Neutrophil (primary cell): ENCODE measurements around the gene TMC1.

Experiments
- H3K27ac ChIP-seq: fragments of 200-600 bp; sonication (generic); 2 replicates; pipeline ENCODE4 v1.5.1; 2016; ENCODE audit warnings: mild to moderate bottlenecking, moderate library complexity
- H3K27me3 ChIP-seq: fragments of 200-600 bp; sonication (generic); 2 replicates; pipeline ENCODE4 v1.6.0; 2016; ENCODE audit warnings: mild to moderate bottlenecking
- H3K36me3 ChIP-seq: fragments of 200-600 bp; sonication (generic); 2 replicates; pipeline ENCODE4 v1.5.1; 2017
- H3K4me1 ChIP-seq, 2 experiments: fragments of 200-600 bp in 1 of 2; sonication (generic) in 1 of 2; 1 replicate in 1 of 2; 2 replicates in 1 of 2; pipeline versions ENCODE4 v1.5.1 to v1.6.1; 2013 to 2016; ENCODE audit warnings: low read depth in 1 of 2, low read length in 1 of 2, mild to moderate bottlenecking in 1 of 2, moderate library complexity in 1 of 2; ENCODE audit not compliant: control insufficient read depth in 1 of 2, insufficient read depth in 1 of 2
- H3K4me3 ChIP-seq, 2 experiments: fragments of 200-600 bp in 1 of 2; sonication (generic) in 1 of 2; 1 replicate in 1 of 2; 2 replicates in 1 of 2; pipeline ENCODE4 v1.5.1; 2013 to 2016; ENCODE audit warnings: low read depth in 1 of 2, low read length in 1 of 2, mild to moderate bottlenecking in 1 of 2, moderate library complexity in 1 of 2
- H3K9me3 ChIP-seq: fragments of 200-600 bp; sonication (generic); 2 replicates; pipeline ENCODE4 v1.5.1; 2016
- TF ChIP-seq, protein P1 (sequence below): fragments of 200-600 bp; sonication (generic); IDR thresholded peaks from 2 replicates; pipeline ENCODE4 v1.5.1; 2016; ENCODE audit warnings: antibody characterized with exemption

The TMC1 gene

DNA sequence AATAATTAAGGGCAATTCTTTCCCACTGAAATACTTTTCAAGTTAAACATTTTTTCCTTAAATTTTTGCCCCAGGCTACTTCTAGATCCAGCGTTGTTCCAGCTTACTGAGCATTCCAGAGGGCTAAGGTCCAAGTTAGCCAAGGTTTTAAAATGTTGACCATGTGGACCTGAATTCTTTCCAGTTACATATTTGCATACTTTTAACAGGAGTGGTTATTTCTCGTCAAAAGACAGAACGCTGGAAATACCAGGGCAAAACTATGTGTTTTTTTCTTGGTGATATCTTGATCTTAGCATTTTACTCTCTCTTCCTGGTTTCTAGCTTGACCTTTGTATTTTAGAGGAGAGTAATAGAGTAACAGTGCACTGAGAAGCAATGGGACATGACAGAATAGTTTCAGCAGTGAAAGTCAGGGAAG, 32.8 kb downstream of the TMC1 start:
- no peak overlapping the region for H3K4me3 ChIP-seq

DNA sequence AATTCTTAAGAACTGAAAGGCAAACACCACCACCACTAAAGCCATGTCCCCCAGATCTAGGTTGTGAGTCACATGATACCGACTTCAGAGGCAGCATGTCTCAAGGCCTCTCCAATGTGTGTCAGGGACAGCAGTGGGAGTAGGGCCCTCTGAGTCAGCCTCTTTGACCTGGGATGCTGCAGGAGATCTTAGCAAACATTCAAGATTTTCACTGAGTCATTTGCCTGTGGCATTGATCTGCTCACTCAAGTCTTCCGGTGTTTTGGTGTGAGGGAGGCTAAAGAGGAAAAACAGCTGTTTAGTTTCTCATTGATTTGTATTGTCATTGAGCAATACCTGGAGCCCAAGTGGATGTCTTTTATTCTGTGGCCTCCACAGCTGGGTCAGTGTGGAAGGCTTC, 36.1 kb downstream of the TMC1 start:
- H3K4me3 ChIP-seq = no peak overlapping the region
- H3K4me1 ChIP-seq = no peaks in the 10 kb centered on the region
- no peaks in the 10 kb centered on the region for H3K27me3 ChIP-seq
- H3K36me3 ChIP-seq = no peaks in the 10 kb centered on the region
- no peak overlapping the region for H3K27ac ChIP-seq
- H3K9me3 ChIP-seq = no peaks in the 10 kb centered on the region
- TF ChIP-seq, protein P1, sequence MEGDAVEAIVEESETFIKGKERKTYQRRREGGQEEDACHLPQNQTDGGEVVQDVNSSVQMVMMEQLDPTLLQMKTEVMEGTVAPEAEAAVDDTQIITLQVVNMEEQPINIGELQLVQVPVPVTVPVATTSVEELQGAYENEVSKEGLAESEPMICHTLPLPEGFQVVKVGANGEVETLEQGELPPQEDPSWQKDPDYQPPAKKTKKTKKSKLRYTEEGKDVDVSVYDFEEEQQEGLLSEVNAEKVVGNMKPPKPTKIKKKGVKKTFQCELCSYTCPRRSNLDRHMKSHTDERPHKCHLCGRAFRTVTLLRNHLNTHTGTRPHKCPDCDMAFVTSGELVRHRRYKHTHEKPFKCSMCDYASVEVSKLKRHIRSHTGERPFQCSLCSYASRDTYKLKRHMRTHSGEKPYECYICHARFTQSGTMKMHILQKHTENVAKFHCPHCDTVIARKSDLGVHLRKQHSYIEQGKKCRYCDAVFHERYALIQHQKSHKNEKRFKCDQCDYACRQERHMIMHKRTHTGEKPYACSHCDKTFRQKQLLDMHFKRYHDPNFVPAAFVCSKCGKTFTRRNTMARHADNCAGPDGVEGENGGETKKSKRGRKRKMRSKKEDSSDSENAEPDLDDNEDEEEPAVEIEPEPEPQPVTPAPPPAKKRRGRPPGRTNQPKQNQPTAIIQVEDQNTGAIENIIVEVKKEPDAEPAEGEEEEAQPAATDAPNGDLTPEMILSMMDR = no peak

More for the DNA sequence above, 32.8 kb downstream of the TMC1 start:
- Histone ChIP-seq H3K4me1 (no peaks in the 10 kb centered on the region), H3K27me3 (no peaks in the 10 kb centered on the region), H3K9me3 (no peaks in the 10 kb centered on the region), H3K27ac (no peak overlapping the region), H3K36me3 (no peaks in the 10 kb centered on the region)
- TF ChIP-seq, protein P1 = no peak

DNA sequence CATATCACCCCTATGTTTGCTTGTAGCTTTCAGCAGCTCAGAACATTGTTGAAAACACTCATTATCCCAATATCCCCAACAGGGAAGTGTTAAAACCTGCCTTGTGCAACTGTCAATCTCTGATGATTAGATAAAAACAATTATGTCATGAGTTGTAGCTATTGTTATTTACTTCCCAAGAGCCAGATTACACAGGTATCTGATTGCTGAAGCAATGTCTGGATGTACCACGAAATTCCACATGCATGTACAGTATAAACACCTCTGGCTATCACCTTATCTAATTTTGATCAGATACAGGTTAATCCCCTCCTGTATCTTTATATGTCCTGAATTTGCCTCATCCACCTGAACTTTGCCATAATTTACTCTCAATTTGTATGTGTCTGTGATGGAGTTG, 38.7 kb downstream of the TMC1 start:
- Histone ChIP-seq H3K4me1 (no peaks in the 10 kb centered on the region), H3K27ac (no peak overlapping the region), H3K9me3 (no peaks in the 10 kb centered on the region), H3K27me3 (no peaks in the 10 kb centered on the region), H3K36me3 (no peaks in the 10 kb centered on the region), H3K4me3 (no peak overlapping the region)
- TF ChIP-seq, protein P1 = no peak

DNA sequence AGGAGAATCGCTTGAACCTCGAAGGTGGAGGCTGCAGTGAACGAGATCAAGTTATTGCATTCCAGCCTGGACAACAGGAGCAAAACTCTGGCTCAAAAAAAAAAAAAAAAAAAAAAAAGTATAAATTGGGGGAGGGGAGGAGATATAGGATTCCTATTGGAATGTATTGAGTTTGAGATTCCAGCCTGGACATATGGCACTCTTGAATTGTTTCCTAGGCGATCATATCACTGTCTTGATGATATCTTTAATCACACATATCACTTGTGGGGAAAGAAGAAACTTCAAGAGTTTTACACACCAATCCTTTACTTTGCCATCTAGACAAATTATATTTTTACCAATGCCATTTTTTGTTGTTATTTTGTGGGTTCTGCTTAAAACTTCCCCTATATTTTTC, 42.4 kb downstream of the TMC1 start:
- TF ChIP-seq, protein P1 = no peak
- no peak overlapping the region for H3K27ac ChIP-seq
- no peaks in the 10 kb centered on the region for H3K9me3 ChIP-seq
- H3K36me3 ChIP-seq = no peaks in the 10 kb centered on the region
- no peak overlapping the region for H3K4me3 ChIP-seq
- H3K4me1 ChIP-seq = no peaks in the 10 kb centered on the region
- H3K27me3 ChIP-seq = no peaks in the 10 kb centered on the region

DNA sequence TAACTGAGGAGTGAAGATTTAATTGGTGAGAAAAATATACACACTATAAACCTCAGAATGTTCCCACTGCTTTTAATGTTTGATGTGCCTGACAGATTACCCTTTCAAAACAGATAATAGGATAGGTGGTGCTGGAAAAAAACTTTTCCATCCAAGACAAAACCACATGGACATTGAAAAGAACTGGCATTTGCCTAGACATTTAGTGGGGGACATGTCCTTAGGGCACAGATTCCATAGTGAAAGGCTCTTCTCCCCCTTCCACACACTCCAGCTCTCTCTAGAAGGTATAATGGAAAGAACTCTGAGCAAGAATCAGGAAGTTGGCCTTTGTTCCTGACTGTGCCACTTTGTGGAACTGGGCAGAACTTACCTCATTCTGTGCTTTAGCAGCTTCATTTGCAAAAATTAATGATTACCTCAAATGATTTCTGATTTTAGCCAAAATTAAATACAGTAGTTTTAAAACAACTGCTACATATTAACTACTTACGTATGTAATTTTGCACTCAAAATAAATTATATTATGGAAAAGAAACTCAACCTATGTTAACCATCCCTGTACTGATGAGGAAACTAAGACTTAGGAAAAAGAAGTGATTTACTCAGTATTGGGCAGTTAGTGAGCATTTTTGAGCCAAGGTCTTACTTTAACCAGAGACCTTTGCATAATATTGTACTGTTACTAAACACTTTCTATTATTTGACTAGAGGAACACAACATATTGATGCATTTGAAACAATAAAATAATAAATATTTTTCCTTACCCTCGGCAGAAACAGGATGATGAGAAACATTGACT, 43.3 kb downstream of the TMC1 start:
- Histone ChIP-seq H3K27ac (no peak overlapping the region), H3K4me1 (no peaks in the 10 kb centered on the region), H3K9me3 (no peaks in the 10 kb centered on the region), H3K36me3 (no peaks in the 10 kb centered on the region), H3K4me3 (no peak overlapping the region), H3K27me3 (no peaks in the 10 kb centered on the region)
- TF ChIP-seq, protein P1 = no peak
